HEK293 (cell line): ENCODE measurements around the gene EXD3.
A peak's percentile ranks its signal among the peaks of the same experiment; 100 is the strongest.

Experiments
- CTCF ChIA-PET: fragments of 350-600 bp; formaldehyde crosslinking; extraction: SDS; loops from one replicate; lab custom pipeline; 2021; ENCODE audit warnings: antibody characterized with exemption; lab: Yijun Ruan, JAX
- POLR2A ChIA-PET: fragments of 300-600 bp; formaldehyde crosslinking; extraction: SDS; loops from one replicate; lab custom pipeline; 2020; ENCODE audit warnings: antibody characterized with exemption, inconsistent platforms; lab: Yijun Ruan, JAX
- H3K27ac ChIP-seq: fragments of 200-500 bp; sonication (Bioruptor generic); 2 replicates; pipeline ENCODE4 v1.5.1; 2014; ENCODE audit warnings: low read depth, low read length, control low read depth, inconsistent platforms; ENCODE audit errors: extremely low read depth
- H3K36me3 ChIP-seq, 2 experiments: fragments of 200-500 bp in 1 of 2; sonication (Bioruptor generic) in 1 of 2; 1 replicate in 1 of 2; 2 replicates in 1 of 2; pipeline ENCODE4 v1.5.1; 2014 to 2017; ENCODE audit warnings: inconsistent platforms in 2 of 2, low read length in 2 of 2; ENCODE audit not compliant: control insufficient read depth in 2 of 2, insufficient read depth in 1 of 2
- H3K4me1 ChIP-seq: fragments of 200-500 bp; sonication (Bioruptor generic); 2 replicates; pipeline ENCODE4 v1.5.1; 2014; ENCODE audit warnings: mild to moderate bottlenecking, low read length, inconsistent platforms; ENCODE audit not compliant: control insufficient read depth, insufficient read depth
- H3K4me3 ChIP-seq: 2 replicates; pipeline ENCODE4 v1.5.1; 2011; ENCODE audit warnings: low read depth, mild to moderate bottlenecking, control low read depth, low read length, moderate library complexity
- H3K9me3 ChIP-seq: fragments of 200-500 bp; sonication (Bioruptor generic); 2 replicates; pipeline ENCODE4 v1.5.1; 2014; ENCODE audit warnings: low read depth, low read length, inconsistent platforms; ENCODE audit not compliant: control insufficient read depth, insufficient read depth
- FEZF1 ChIP-seq: fragments of 450-650 bp; formaldehyde crosslinking; IDR thresholded peaks from 2 replicates; pipeline ENCODE4 v1.5.1; 2016; ENCODE audit warnings: missing biosample characterization, missing genetic modification characterization
- KLF1 ChIP-seq: fragments of 450-650 bp; formaldehyde crosslinking; IDR thresholded peaks from 2 replicates; pipeline ENCODE4 v1.5.1; 2016; ENCODE audit warnings: missing biosample characterization, missing genetic modification characterization
- ZBTB20 ChIP-seq: fragments of 450-650 bp; formaldehyde crosslinking; IDR thresholded peaks from 2 replicates; pipeline ENCODE4 v1.5.1; 2016; ENCODE audit warnings: missing biosample characterization, missing genetic modification characterization
- ZBTB48 ChIP-seq: fragments of 450-650 bp; formaldehyde crosslinking; IDR thresholded peaks from 2 replicates; pipeline ENCODE4 v1.5.1; 2016; ENCODE audit warnings: missing biosample characterization, missing genetic modification characterization
- ZNF341 ChIP-seq: fragments of 450-650 bp; formaldehyde crosslinking; IDR thresholded peaks from 2 replicates; pipeline ENCODE4; 2016; ENCODE audit warnings: low read depth, missing biosample characterization, missing genetic modification characterization
- ZNF354C ChIP-seq: fragments of 450-650 bp; formaldehyde crosslinking; IDR thresholded peaks from 2 replicates; pipeline ENCODE4 v1.5.1; 2016; ENCODE audit warnings: missing biosample characterization, missing genetic modification characterization, low read depth, borderline replicate concordance
- ZNF362 ChIP-seq: fragments of 450-650 bp; formaldehyde crosslinking; IDR thresholded peaks from 2 replicates; pipeline ENCODE4 v1.5.1; 2016; ENCODE audit warnings: missing biosample characterization, missing genetic modification characterization
- ZNF518A ChIP-seq: fragments of 450-650 bp; formaldehyde crosslinking; conservative IDR thresholded peaks from 2 replicates; pipeline ENCODE4 v1.5.1; 2016; ENCODE audit warnings: low read depth, missing biosample characterization, missing genetic modification characterization
- TF ChIP-seq, protein P1 (sequence below): fragments of 450-650 bp; formaldehyde crosslinking; conservative IDR thresholded peaks from 2 replicates; pipeline ENCODE4 v1.5.1; 2016; ENCODE audit warnings: low read depth, missing biosample characterization, missing genetic modification characterization
- TF ChIP-seq, protein P2 (sequence below): fragments of 450-650 bp; formaldehyde crosslinking; IDR thresholded peaks from 2 replicates; pipeline ENCODE4 v1.5.1; 2017; ENCODE audit warnings: missing biosample characterization, missing genetic modification characterization

The EXD3 gene

GRCh38 chr9:137293482-137294090, 129.4 kb downstream of the EXD3 start:
- no peaks in the 10 kb centered on the region for H3K36me3 ChIP-seq
- no peak overlapping the region for H3K4me3 ChIP-seq
- CTCF ChIA-PET, result interaction anchor here (0.9 to 1.4 kb wide), 8 partner anchors 46 to 264 kb away, joined by 3 to 5 read pairs (median 3); no protein-coding TSS in a partner anchor
- H3K9me3 ChIP-seq, result no peaks in the 10 kb centered on the region
- POLR2A ChIA-PET, result interaction anchor here (0.6 to 2.1 kb wide), 5 partner anchors 9 to 166 kb away, joined by 3 to 8 read pairs (median 6); partner anchors contain the start of genes NRARP, NSMF and TUBB4B
- H3K27ac ChIP-seq, result no peak overlapping the region
- H3K4me1 ChIP-seq, result no peaks in the 10 kb centered on the region; the same call in 1 of the 2 replicates
- TF ChIP-seq KLF1 (tag by site-specific recombination) (peak; percentile 33; the same call in 1 of the 2 replicates), ZBTB20 (tag by site-specific recombination) (peak; percentile 50; the same call in 1 of the 2 replicates), ZNF341 (0 out of 2 replicates have a peak, but pooled peaks have one; percentile 48), ZBTB48 (0 out of 2 replicates have a peak, but pooled peaks have one; percentile 12), ZNF354C (tag by site-specific recombination) (no peak), FEZF1 (tag by site-specific recombination) (no peak)
- TF ChIP-seq, protein P1, sequence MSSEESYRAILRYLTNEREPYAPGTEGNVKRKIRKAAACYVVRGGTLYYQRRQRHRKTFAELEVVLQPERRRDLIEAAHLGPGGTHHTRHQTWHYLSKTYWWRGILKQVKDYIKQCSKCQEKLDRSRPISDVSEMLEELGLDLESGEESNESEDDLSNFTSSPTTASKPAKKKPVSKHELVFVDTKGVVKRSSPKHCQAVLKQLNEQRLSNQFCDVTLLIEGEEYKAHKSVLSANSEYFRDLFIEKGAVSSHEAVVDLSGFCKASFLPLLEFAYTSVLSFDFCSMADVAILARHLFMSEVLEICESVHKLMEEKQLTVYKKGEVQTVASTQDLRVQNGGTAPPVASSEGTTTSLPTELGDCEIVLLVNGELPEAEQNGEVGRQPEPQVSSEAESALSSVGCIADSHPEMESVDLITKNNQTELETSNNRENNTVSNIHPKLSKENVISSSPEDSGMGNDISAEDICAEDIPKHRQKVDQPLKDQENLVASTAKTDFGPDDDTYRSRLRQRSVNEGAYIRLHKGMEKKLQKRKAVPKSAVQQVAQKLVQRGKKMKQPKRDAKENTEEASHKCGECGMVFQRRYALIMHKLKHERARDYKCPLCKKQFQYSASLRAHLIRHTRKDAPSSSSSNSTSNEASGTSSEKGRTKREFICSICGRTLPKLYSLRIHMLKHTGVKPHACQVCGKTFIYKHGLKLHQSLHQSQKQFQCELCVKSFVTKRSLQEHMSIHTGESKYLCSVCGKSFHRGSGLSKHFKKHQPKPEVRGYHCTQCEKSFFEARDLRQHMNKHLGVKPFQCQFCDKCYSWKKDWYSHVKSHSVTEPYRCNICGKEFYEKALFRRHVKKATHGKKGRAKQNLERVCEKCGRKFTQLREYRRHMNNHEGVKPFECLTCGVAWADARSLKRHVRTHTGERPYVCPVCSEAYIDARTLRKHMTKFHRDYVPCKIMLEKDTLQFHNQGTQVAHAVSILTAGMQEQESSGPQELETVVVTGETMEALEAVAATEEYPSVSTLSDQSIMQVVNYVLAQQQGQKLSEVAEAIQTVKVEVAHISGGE (tag by site-specific recombination), result peak; percentile 64; the same call in 1 of the 2 replicates
- TF ChIP-seq, protein P2, sequence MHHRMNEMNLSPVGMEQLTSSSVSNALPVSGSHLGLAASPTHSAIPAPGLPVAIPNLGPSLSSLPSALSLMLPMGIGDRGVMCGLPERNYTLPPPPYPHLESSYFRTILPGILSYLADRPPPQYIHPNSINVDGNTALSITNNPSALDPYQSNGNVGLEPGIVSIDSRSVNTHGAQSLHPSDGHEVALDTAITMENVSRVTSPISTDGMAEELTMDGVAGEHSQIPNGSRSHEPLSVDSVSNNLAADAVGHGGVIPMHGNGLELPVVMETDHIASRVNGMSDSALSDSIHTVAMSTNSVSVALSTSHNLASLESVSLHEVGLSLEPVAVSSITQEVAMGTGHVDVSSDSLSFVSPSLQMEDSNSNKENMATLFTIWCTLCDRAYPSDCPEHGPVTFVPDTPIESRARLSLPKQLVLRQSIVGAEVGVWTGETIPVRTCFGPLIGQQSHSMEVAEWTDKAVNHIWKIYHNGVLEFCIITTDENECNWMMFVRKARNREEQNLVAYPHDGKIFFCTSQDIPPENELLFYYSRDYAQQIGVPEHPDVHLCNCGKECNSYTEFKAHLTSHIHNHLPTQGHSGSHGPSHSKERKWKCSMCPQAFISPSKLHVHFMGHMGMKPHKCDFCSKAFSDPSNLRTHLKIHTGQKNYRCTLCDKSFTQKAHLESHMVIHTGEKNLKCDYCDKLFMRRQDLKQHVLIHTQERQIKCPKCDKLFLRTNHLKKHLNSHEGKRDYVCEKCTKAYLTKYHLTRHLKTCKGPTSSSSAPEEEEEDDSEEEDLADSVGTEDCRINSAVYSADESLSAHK (tag by site-specific recombination), result peak; percentile 84

DNA sequence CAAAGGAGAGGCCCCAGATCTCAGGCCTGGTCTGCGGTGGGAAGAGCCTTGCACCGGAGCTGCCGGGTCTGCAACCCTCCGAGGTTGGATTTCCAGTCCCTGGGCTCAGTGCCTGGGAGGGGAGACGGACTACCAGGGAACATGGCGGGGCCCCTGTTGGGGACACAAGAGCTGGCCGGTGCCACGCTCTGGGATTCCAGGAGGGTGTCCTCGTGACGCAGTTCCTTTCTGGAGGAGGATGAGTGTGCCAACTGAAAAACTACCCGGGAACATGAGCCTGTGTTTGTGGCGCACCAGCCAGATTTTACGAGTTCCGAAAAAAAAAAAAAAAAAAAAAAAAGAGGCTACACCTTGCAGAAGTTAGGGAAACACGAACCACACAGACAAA, 129.9 kb downstream of the EXD3 start:
- POLR2A ChIA-PET, result interaction anchor here (0.7 to 2.1 kb wide), 6 partner anchors 9 to 288 kb away, joined by 3 to 8 read pairs (median 4); partner anchors contain the start of genes NRARP, NSMF and TUBB4B
- H3K36me3 ChIP-seq, result no peaks in the 10 kb centered on the region
- CTCF ChIA-PET, result interaction anchor here (0.7 to 1.1 kb wide), 3 partner anchors 56 to 272 kb away, joined by 3 to 5 read pairs (median 4); no protein-coding TSS in a partner anchor
- H3K4me3 ChIP-seq, result no peak overlapping the region
- H3K27ac ChIP-seq, result no peak overlapping the region
- H3K9me3 ChIP-seq, result no peaks in the 10 kb centered on the region
- TF ChIP-seq ZNF518A (tag by site-specific recombination) (no peak), ZNF362 (tag by site-specific recombination) (0 out of 2 replicates have a peak, but pooled peaks have one; percentile 32)
- no peaks in the 10 kb centered on the region for H3K4me1 ChIP-seq
